Smooth muscle cell (in vitro differentiated cells): ENCODE measurements around the gene ABL1. TPM values are rescaled to one million over a fixed set of nuclear protein-coding genes. Genes with fewer than 3 reads are reported as not detected.
"Not testable (repeated sequence)": the region's sequence is repeated elsewhere in the genome, so short reads cannot be mapped to it uniquely, and the experiment has no call there.

Source experiments
- DNase-seq: peaks from one replicate; lab custom pipeline; 2025; ENCODE audit not compliant: unreplicated experiment; lab: John Stamatoyannopoulos, UW
- H2AFZ ChIP-seq: fragments of 200-600 bp; sonication (generic); 2 replicates; pipeline ENCODE4 v1.6.0; 2016; ENCODE audit warnings: antibody characterized with exemption, low read depth, mild to moderate bottlenecking
- H3F3A ChIP-seq: fragments of 200-600 bp; sonication (generic); 2 replicates; pipeline ENCODE4 v1.6.0; 2017; ENCODE audit warnings: antibody characterized with exemption, low read depth
- H3K27ac ChIP-seq: fragments of 200-600 bp; sonication (generic); 2 replicates; pipeline ENCODE4 v1.5.1; 2016; ENCODE audit warnings: low read depth, mild to moderate bottlenecking
- H3K27me3 ChIP-seq: fragments of 200-600 bp; sonication (generic); 2 replicates; pipeline ENCODE4 v1.6.1; 2016; ENCODE audit warnings: low read depth, mild to moderate bottlenecking
- H3K36me3 ChIP-seq: fragments of 200-600 bp; sonication (generic); 2 replicates; pipeline ENCODE4 v1.5.1; 2016; ENCODE audit warnings: low read depth
- H3K4me1 ChIP-seq: fragments of 200-600 bp; sonication (generic); 2 replicates; pipeline ENCODE4 v1.5.1; 2016; ENCODE audit warnings: low read depth
- H3K4me2 ChIP-seq: fragments of 200-600 bp; sonication (generic); 2 replicates; pipeline ENCODE4 v1.6.0; 2016; ENCODE audit warnings: mild to moderate bottlenecking
- H3K4me3 ChIP-seq: fragments of 200-600 bp; sonication (generic); 2 replicates; pipeline ENCODE4 v1.5.1; 2016; ENCODE audit warnings: mild to moderate bottlenecking
- H3K79me2 ChIP-seq: fragments of 200-600 bp; sonication (generic); 2 replicates; pipeline ENCODE4 v1.6.0; 2016; ENCODE audit warnings: low read depth, mild to moderate bottlenecking
- H3K9ac ChIP-seq: fragments of 200-600 bp; sonication (generic); 2 replicates; pipeline ENCODE4 v1.6.0; 2016; ENCODE audit warnings: low read depth
- H3K9me3 ChIP-seq: fragments of 200-600 bp; sonication (generic); replicated peaks from 2 replicates; pipeline ENCODE4 v1.5.1; 2016; ENCODE audit warnings: low read depth
- H4K20me1 ChIP-seq: fragments of 200-600 bp; sonication (generic); 2 replicates; pipeline ENCODE4 v1.6.0; 2016; ENCODE audit warnings: low read depth
- CTCF ChIP-seq: fragments of 200-600 bp; sonication (generic); IDR thresholded peaks from 2 replicates; pipeline ENCODE4 v1.5.1; 2017; ENCODE audit warnings: borderline replicate concordance, mild to moderate bottlenecking, antibody characterized with exemption; ENCODE audit not compliant: insufficient read depth, poor library complexity, severe bottlenecking
- WGBS: methylation state at CpG from one replicate; pipeline ENCODE4 v1.1.7; 2016; ENCODE audit warnings: low lambda C conversion rate; 5-methylcytosine and 5-hydroxymethylcytosine counted together
- polyA plus RNA-seq: library from polyadenylated mRNA; unstranded; fragments of >200 nt; fragmentation: Nextera tagmentation; extraction: Ambion mirVana; gene quantifications from 2 replicates; pipeline ENCODE4 v1.2.1, GENCODE V29; 2016
- total RNA-seq: library from RNA; depleted of rRNA; stranded (reverse); fragments of >200 nt; gene quantifications from 2 replicates; pipeline ENCODE4 v1.2.3, GENCODE V29; 2014

The ABL1 gene
- total and polyA plus RNA-seq, 2 experiments from 2014 or later = 38.2 to 51.0 TPM

GRCh38 chr9:130789747-130790672 is 45.0 kb upstream of the ABL1 start:
- H3K4me3 ChIP-seq = no peak overlapping the region
- H3K27ac ChIP-seq = no peak overlapping the region
- H3K4me2 ChIP-seq = no peak overlapping the region
- no peak overlapping the region for H3K9ac ChIP-seq
- no peaks in the 10 kb centered on the region for H3K4me1 ChIP-seq
- H2AFZ ChIP-seq = no peak overlapping the region
- peaks cover 16% of the 10 kb centered on the region for H3K36me3 ChIP-seq
- no peak for DNase-seq
- WGBS = 98% methylated on average over 7 of the region's 7 CpGs
- TF ChIP-seq CTCF = no peak
- H3K79me2 ChIP-seq = peaks cover 44% of the 10 kb centered on the region
- peaks cover 12% of the 10 kb centered on the region for H4K20me1 ChIP-seq
- peaks cover 10% of the 10 kb centered on the region for H3K9me3 ChIP-seq
- no peaks in the 10 kb centered on the region for H3K27me3 ChIP-seq
- no peaks in the 10 kb centered on the region for H3F3A ChIP-seq

- Histone ChIP-seq H3K27me3 (no peaks in the 10 kb centered on the region), H3K4me2 (no peak overlapping the region), H2AFZ (no peak overlapping the region), H3K36me3 (peaks cover 16% of the 10 kb centered on the region), H3K4me3 (no peak overlapping the region), H3K79me2 (peaks cover 51% of the 10 kb centered on the region), H3K4me1 (no peaks in the 10 kb centered on the region), H3F3A (no peaks in the 10 kb centered on the region), H3K9me3 (peaks cover 10% of the 10 kb centered on the region), H4K20me1 (peaks cover 20% of the 10 kb centered on the region), H3K9ac (no peak overlapping the region), H3K27ac (no peak overlapping the region)
- no peak for DNase-seq
- 96% methylated on average over 7 of the region's 7 CpGs for WGBS
- no peak for TF ChIP-seq CTCF
Measured at GRCh38 chr9:130791303-130791894, 43.7 kb upstream of the ABL1 start.

- Histone ChIP-seq H3K79me2 (peaks cover 47% of the 10 kb centered on the region), H3K9ac (no peak overlapping the region), H4K20me1 (peaks cover 26% of the 10 kb centered on the region), H3K4me2 (no peak overlapping the region), H3K27me3 (no peaks in the 10 kb centered on the region), H3K36me3 (peaks cover 10% of the 10 kb centered on the region), H3F3A (no peaks in the 10 kb centered on the region), H3K4me1 (no peaks in the 10 kb centered on the region), H2AFZ (no peak overlapping the region), H3K9me3 (peaks cover 10% of the 10 kb centered on the region), H3K4me3 (no peak overlapping the region), H3K27ac (no peak overlapping the region)
- no peak for TF ChIP-seq CTCF
- no peak for DNase-seq
- WGBS = 95% methylated on average over 7 of the region's 7 CpGs
Measured at GRCh38 chr9:130793589-130793988, 41.5 kb upstream of the ABL1 start.

GRCh38 chr9:130794021-130794420 is 41.0 kb upstream of the ABL1 start:
- WGBS = 84% methylated on average over 2 of the region's 2 CpGs

GRCh38 chr9:130794423-130794822 is 40.6 kb upstream of the ABL1 start:
- H3K9me3 ChIP-seq, H3K27me3 ChIP-seq, H3K36me3 ChIP-seq, H3F3A ChIP-seq, H3K27ac ChIP-seq, H2AFZ ChIP-seq, H3K4me1 ChIP-seq, H3K9ac ChIP-seq, H3K4me3 ChIP-seq, H3K4me2 ChIP-seq, DNase-seq: not testable (repeated sequence)
- H4K20me1 ChIP-seq = peaks cover 32% of the 10 kb centered on the region
- 94% methylated on average over 3 of the region's 3 CpGs for WGBS
- H3K79me2 ChIP-seq = peaks cover 45% of the 10 kb centered on the region

More at GRCh38 chr9:130794021-130794420, 41.0 kb upstream of the ABL1 start:
- H3K36me3 ChIP-seq, H3K27me3 ChIP-seq, H3K9ac ChIP-seq, H3K27ac ChIP-seq, DNase-seq, H3K4me2 ChIP-seq, H3K4me1 ChIP-seq, H3K4me3 ChIP-seq, H2AFZ ChIP-seq, H3F3A ChIP-seq, H3K9me3 ChIP-seq: not testable (repeated sequence)
- Histone ChIP-seq H3K79me2 (peaks cover 45% of the 10 kb centered on the region), H4K20me1 (peaks cover 28% of the 10 kb centered on the region)
